Fibroblast of pulmonary artery (primary cell): Measurements from ENCODE around the gene MAPK8IP3.

Experiments
- DNase-seq: peaks from one replicate; pipeline ENCODE4 v3.0.0-alpha.2; 2010; ENCODE audit warnings: low read depth
- H3K4me3 ChIP-seq: replicated peaks from 2 replicates; pipeline ENCODE4 v1.5.1; 2011; ENCODE audit warnings: low read depth, mild to moderate bottlenecking, control low read depth, low read length, moderate library complexity
- CTCF ChIP-seq: IDR thresholded peaks from 2 replicates; pipeline ENCODE4 v1.5.1; 2011; ENCODE audit warnings: mild to moderate bottlenecking, control low read depth, low read length, inconsistent platforms; ENCODE audit errors: missing control alignments

Gene MAPK8IP3

DNA sequence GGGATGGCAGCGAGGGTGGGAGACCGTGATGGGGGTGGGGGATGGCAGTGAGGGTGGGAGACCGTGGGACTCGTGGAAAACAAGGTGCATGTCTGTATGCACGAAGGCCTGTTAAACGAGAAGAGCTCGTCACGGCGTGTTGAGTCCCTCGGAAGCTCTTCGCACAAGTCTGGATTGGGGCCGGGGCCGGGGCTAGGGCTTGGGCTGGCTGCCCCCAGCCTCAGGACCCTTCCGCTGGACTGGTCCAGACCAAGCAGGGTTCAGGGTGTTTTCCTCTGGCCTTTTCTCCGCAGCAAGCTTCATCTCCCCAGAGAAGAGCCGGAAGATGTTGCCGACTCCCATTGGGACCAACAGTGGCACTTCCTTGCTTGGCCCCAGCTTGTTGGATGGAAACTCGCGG is 35.6 kb upstream of the MAPK8IP3 start:
- DNase-seq = no peak
- H3K4me3 ChIP-seq = no peak overlapping the region
- TF ChIP-seq CTCF = no peak

GRCh38 chr16:1670866-1671265 is 35.1 kb upstream of the MAPK8IP3 start:
- no peak for TF ChIP-seq CTCF
- no peak overlapping the region for H3K4me3 ChIP-seq
- no peak for DNase-seq

GRCh38 chr16:1673424-1674151 is 32.4 kb upstream of the MAPK8IP3 start:
- H3K4me3 ChIP-seq = no peak overlapping the region
- TF ChIP-seq CTCF = no peak

DNA sequence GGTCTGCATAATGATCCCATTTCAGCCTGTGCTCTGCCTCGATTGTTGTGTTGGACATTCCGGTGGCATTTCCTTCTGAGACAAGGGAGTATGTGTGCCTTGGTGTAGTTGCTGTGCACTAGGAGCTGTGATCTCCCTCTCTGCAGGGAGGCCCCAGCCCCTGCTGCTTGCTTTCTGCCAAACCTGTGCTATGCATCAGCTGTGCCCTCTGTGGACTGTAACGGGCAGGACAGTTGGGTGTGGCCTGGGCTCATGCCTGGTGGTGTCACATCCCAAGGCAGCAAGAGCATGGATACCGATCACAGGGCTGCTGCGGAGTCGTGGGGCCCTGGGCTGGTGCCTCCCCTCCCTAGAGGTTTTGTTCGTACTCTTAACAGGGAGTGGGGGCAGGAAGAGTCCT is 31.7 kb upstream of the MAPK8IP3 start:
- TF ChIP-seq CTCF = no peak
- no peak overlapping the region for H3K4me3 ChIP-seq
- DNase-seq = no peak

More at GRCh38 chr16:1673424-1674151, 32.4 kb upstream of the MAPK8IP3 start:
- no peak for DNase-seq

DNA sequence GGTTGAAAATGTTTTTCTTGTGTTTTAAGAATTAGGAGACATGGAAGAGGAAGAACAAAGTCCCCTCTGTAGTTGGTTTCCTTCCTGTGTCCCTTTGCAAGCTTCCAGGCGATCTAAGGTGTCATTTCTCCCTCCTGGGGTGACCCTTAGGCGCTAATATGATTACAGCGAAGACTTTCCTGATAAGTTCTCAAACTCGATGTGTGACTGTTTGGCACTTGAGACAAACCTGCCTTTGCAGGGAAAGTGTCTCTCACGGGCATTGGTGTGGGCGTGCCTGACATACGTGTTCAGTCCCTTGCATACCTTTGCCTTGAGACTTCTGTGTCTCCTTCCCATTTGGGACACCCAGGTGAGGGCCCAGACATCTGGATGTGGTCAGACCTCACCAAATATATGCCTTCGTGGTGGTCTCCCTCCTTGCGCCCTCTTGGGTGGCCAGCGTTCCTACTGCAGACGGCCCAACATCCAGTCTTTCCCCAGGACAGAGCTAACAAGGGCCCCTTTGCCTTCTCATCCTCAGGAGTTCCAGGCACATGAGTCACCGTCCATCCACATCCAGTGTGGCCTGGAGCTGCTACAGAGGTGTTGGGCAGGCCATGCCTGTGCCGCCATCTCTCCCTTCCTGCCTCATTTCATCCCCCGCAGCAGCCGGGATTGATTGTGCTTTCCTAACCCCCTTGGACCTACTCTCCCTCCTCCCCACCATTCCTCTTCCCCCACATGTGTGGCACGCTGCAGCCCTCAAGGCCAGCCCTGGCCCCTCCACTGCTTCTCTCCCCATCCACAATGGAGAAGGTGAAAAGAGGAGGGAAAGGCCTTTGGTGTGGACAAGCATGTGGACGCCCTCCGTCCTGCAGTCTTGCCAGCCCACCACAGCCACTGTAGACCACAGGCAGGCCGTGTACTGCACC is 31.0 kb upstream of the MAPK8IP3 start:
- no peak for TF ChIP-seq CTCF
- DNase-seq = peak; percentile 45
- H3K4me3 ChIP-seq = no peak overlapping the region

- TF ChIP-seq CTCF = no peak
- no peak for DNase-seq
- no peak overlapping the region for H3K4me3 ChIP-seq
These were observed 29.3 kb upstream of the MAPK8IP3 start for GRCh38 chr16:1676661-1677060.

- TF ChIP-seq CTCF = no peak
- DNase-seq = no peak
- H3K4me3 ChIP-seq = no peak overlapping the region
These were observed 28.7 kb upstream of the MAPK8IP3 start for GRCh38 chr16:1677339-1677738.
